NCI-H1694 (cell line): ENCODE data around the gene DENND2D.
"Not testable (repeated sequence)": the region's sequence is repeated elsewhere in the genome, so short reads cannot be mapped to it uniquely, and the experiment has no call there.

Experiments used
- DNase-seq: peaks from one replicate; lab custom pipeline; 2025; lab: John Stamatoyannopoulos, UW

Gene DENND2D

GRCh38 chr1:111221633-111222291, 21.3 kb upstream of the DENND2D start:
- no peak for DNase-seq

GRCh38 chr1:111221276-111221632, 20.8 kb upstream of the DENND2D start:
- DNase-seq = no peak

- DNase-seq = no peak
Observed at GRCh38 chr1:111220302-111220890, 19.9 kb upstream of the DENND2D start.

- no peak for DNase-seq
Observed at GRCh38 chr1:111219557-111220286, 19.3 kb upstream of the DENND2D start.

GRCh38 chr1:111218701-111219556, 18.5 kb upstream of the DENND2D start:
- no peak for DNase-seq

- DNase-seq = no peak
Observed at GRCh38 chr1:111217183-111217910, 16.9 kb upstream of the DENND2D start.

- no peak for DNase-seq
Observed at GRCh38 chr1:111216751-111217150, 16.3 kb upstream of the DENND2D start.

GRCh38 chr1:111215285-111215684, 14.8 kb upstream of the DENND2D start:
- not testable (repeated sequence) for DNase-seq

DNA sequence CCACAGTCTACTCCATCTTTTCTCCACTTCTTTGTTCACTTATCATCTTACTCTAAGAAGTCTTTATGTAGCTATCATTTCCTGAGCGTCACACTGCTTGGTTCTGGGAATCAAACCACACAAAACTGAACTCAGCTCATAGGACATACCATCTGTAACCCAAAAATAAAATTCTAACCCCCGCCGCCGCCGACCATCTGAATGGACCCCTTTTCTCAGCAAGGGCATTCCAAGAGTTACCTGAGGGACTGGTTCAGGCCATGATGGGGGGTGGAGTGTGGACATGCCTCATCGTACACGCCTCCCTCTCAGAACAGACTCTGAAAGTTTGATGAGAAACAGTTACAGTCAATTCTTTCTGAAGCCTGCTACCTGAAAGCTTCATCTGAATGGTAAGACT, 14.4 kb upstream of the DENND2D start:
- no peak for DNase-seq

DNA sequence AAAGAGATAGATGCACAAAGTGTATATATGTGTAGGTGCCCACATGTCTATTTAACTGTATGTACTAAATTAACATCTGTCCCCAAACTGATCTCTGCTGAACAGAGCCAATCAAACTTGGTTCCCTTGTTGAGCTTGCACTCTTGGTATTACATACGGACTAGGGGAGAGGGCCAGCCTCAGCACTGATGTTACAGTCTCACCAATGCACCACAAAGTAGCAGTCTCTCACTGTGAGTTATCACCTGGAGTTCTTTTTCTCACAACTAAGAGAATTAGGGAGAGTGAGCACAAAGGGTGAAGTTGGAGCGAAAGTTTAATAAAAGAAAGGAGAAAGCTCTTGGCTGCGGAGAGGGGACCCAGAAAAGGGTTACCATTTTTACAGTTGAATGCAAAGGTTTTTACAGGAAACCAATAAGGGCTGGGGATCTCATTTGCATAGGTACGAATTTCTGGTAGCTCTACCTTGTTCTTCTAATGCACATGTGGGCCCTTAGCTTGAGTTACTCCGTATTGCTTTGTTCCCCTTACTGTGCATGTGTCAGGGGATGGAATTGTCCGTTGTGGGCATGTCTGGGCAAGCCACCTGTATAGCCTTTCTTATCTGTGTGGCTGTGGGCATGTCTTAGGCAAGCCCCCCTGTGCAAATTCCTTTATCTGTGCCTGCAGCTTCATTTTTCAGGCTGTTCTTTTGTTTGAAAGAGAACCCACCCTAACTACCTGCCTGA, 13.8 kb upstream of the DENND2D start:
- DNase-seq = no peak

DNA sequence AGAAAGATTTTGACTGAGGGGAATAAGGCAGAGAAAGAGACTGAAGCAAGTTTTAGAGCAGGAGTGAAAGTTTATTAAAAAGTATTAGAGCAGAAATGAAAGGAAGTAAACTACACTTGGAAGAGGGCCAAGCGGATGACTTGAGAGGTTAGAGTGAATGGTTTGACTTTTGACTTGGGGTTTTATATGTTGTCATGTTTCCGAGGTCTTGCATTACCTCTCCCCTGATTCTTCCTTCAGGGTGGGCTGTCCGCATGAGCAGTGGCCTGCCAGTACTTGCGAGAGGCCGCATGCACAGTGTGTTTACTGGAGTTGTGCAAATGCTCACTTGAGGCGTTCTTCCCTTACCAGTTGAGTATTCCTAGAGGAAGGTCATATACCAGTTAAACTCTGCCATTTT, 13.0 kb upstream of the DENND2D start:
- DNase-seq = no peak

- DNase-seq = no peak
Observed at GRCh38 chr1:111212634-111213335, 12.3 kb upstream of the DENND2D start.

DNA sequence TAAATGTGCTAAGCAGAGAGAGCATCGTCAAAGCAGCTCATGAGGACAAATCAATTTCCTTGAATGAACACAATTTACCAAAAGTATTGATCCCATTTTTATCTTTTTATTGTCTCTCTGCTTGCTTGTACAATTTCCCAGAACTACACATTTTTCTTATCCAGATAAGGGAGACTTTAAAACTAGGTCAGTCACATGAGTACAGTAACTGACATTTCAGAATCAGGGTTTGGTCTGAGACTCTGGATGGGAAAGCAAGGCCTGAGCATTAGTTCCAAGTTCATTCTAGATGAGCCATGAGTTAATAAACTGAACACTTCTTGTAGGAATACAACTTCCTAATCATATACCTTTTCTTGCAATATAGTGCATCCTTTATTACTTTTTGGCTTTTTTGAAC, 11.5 kb upstream of the DENND2D start:
- DNase-seq = no peak

DNA sequence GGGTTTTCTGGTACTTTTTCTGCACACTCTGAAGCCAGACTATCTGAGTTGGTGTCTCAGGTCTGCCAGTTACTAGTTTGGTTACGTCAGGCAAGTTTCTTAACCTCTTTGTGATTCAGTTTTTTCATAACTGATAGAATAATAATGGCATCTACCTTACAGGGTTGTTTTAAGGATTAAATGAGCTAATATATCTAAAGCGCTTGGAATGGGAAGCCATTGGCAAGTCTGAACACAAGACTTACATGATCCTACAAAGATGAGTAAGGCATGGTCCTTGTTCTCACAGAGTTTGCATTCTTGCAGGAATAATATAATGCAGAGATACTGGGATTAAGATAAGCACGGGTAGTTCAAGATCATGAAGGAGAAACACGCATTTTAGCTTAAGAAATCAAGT, 9.2 kb upstream of the DENND2D start:
- no peak for DNase-seq

- no peak for DNase-seq
Observed at GRCh38 chr1:111208921-111209320, 8.5 kb upstream of the DENND2D start.

- DNase-seq = no peak
Observed at GRCh38 chr1:111205714-111206050, 5.2 kb upstream of the DENND2D start.

DNA sequence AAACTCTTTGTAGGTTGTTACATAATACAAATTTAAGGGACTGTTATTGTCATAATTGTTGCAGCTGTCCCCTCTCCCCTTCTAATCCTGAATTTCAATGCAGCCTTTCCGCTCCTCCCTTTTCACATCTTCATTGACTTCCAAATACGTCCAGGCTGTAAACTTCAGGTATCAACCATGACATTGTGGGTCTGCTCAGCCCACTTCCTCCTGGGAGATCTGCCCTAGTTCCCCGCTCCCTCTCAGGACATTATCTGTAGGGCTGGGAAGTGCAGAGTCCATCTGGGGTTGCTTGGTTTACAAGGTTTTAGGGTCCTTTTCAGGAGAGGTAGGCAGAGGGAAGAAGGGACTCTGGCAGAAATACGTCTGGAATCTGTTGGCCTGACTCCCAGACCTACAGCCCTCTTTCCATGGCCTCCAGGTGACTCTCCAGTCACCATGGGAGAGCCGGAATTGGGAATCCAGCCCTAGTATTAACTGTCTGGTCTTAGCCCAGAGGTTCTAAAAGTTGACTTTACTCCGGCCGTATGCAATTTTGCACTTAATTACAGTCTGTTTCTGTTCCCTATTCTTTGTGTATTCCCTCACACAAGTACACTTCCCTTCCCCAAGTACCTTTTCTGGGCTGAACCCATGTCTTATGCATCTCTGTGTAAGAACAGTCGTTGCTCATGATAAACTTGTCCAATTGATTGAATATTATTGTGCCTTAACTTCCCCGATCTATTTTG, 4.7 kb upstream of the DENND2D start:
- no peak for DNase-seq

DNA sequence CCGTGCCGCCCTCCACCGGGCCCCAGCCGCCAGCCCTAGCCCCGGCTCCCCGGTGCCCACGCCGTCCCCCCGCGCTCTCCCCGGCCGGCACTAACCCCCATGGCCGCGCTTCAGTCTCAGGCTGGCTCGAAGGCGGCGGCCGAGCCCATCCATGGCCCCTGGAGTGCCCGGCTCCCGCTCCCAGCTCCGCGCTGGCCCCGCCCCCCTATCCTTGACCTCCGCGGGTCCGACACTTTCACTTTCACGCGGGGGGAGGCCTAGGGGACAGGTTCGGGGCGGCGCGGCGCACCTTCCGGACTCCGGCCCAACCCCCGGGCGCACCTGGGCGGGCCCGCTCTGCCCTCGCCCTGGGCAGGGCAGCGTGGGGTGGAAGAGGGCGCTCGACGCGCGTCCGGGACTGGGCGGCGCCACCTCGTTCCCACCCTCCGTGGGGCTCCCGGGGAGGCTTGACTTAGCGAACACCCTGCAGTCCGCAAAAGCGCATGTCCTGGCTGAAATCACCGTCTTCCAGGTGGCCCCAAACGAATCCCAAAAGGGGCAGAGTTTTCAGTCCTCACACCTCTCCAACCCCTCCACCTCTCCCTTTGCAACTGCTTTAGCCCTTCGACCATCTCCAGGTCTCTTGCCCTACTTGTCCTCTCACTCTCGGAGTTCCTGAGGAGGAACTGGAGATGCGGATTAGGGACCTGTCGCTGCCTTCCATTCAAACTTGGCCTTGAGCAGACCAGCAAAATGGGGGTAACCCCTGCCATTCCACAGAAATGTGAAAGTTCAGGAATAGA, 3.9 kb upstream of the DENND2D start:
- no peak for DNase-seq

GRCh38 chr1:111203681-111204200, 3.3 kb upstream of the DENND2D start:
- no peak for DNase-seq
